ENCODE data around the gene TMEM80.

DNA sequence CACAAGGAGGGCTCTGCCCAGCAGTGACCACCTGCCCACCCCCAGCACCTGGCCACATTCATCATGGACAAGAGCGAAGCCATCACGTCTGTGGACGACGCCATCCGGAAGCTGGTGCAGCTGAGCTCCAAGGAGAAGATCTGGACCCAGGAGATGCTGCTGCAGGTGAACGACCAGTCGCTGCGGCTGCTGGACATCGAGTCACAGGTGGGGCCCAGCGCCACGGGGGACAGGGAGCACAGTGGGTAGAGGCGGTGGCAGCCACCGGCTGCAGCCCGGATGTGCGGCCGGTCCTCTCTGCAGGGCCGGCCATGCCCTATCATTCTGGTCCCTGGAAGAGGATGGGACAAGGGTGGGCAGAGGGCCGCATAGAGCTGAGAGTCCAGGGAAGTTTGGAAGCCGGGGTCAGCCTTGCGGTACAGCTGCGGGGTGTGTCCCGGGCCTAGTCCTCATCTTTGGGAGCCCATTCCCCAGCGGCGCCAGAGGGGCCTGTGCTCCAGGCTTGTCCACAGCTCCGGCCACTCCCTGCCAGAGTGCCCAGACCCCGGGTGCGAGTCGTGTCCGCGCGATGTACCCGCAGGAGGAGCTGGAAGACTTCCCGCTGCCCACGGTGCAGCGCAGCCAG, 24.5 kb downstream of the TMEM80 start:
- TF ChIP-seq EZH2 (IDR thresholded peaks at IDR 0.05; ENCODE audit: borderline replicate concordance, low read depth, low read length, severe bottlenecking): no peak
- TF ChIP-seq, protein P1, sequence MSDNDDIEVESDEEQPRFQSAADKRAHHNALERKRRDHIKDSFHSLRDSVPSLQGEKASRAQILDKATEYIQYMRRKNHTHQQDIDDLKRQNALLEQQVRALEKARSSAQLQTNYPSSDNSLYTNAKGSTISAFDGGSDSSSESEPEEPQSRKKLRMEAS (IDR thresholded peaks at IDR 0.05; ENCODE audit: insufficient read depth, insufficient read length): no peak
- TF ChIP-seq, protein P2, sequence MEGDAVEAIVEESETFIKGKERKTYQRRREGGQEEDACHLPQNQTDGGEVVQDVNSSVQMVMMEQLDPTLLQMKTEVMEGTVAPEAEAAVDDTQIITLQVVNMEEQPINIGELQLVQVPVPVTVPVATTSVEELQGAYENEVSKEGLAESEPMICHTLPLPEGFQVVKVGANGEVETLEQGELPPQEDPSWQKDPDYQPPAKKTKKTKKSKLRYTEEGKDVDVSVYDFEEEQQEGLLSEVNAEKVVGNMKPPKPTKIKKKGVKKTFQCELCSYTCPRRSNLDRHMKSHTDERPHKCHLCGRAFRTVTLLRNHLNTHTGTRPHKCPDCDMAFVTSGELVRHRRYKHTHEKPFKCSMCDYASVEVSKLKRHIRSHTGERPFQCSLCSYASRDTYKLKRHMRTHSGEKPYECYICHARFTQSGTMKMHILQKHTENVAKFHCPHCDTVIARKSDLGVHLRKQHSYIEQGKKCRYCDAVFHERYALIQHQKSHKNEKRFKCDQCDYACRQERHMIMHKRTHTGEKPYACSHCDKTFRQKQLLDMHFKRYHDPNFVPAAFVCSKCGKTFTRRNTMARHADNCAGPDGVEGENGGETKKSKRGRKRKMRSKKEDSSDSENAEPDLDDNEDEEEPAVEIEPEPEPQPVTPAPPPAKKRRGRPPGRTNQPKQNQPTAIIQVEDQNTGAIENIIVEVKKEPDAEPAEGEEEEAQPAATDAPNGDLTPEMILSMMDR (IDR thresholded peaks at IDR 0.05; ENCODE audit: extremely low read depth in 1 of 2, insufficient read depth in 1 of 2, low read depth in 1 of 2, low read length in 2 of 2): no peak
- no peak for TF ChIP-seq POLR2AphosphoS5 (IDR thresholded peaks at IDR 0.05; ENCODE audit: insufficient read depth, low read depth, low read length)
- no peak for TF ChIP-seq MYC (IDR thresholded peaks at IDR 0.05; ENCODE audit: low read depth, low read length)

Measured in endothelial cell of umbilical vein (primary cell).